Measurements from ENCODE around the gene FSIP2. TPM values are rescaled to one million over a fixed set of nuclear protein-coding genes. Genes with fewer than 3 reads are reported as not detected.

FSIP2 gene
- total and polyA plus RNA-seq, 2 donors (not counting 1 experiment from before 2014, with no cell fraction given): 0.01 to 0.54 TPM

- H3K9ac ChIP-seq (ENCODE audit: low read length): no peak overlapping the region
- no peaks in the 10 kb centered on the region for H3K79me2 ChIP-seq (ENCODE audit: control insufficient read depth, insufficient read depth, low read length)
- Mint-ChIP-seq H3K27me3 (no peaks in the 10 kb centered on the region), H3K9me3 (ENCODE audit: insufficient read depth) (no peaks in the 10 kb centered on the region), H3K4me1 (no peaks in the 10 kb centered on the region), H3K4me3 (no peak overlapping the region), H3K27ac (no peak overlapping the region)
- intact Hi-C loops (cut with micrococcal nuclease): no loop called here
- no peak overlapping the region for H3K27ac ChIP-seq (ENCODE audit: low read length in 2 of 2)
- peaks cover 0 to 4% (median 0%) of the 10 kb centered on the region in 3 donors for H3K9me3 ChIP-seq (ENCODE audit: control extremely low read depth in 1 of 3, control insufficient read depth in 2 of 3, insufficient read depth in 1 of 3, low read length in 2 of 3)
- no peaks in the 10 kb centered on the region for H3K36me3 ChIP-seq (replicated peaks in 1 of 2; ENCODE audit: control extremely low read depth in 1 of 2, control insufficient read depth in 1 of 2, extremely low read depth in 1 of 2, insufficient read depth in 2 of 2, low read length in 1 of 2)
- ChIA-PET POLR2A (no interaction called here), CTCF (no interaction called here)
- no CpG with 5 or more reads among the region's 3 CpGs for WGBS (ENCODE audit: insufficient coverage)
- no peak overlapping the region for H2AFZ ChIP-seq (ENCODE audit: insufficient read depth, low read depth, low read length, poor library complexity, severe bottlenecking)
- no peaks in the 10 kb centered on the region for H3K4me1 ChIP-seq (ENCODE audit: control insufficient read depth in 2 of 2, insufficient read depth in 2 of 2, low read length in 2 of 2)
- H3K4me3 ChIP-seq (ENCODE audit: control extremely low read depth in 1 of 5, extremely low read depth in 1 of 5, insufficient read depth in 1 of 5, low read depth in 2 of 5, low read length in 4 of 5): no peak overlapping the region
- no peak overlapping the region for H3K4me2 ChIP-seq (replicated peaks; ENCODE audit: low read depth, low read length, poor library complexity, severe bottlenecking)
- no peaks in the 10 kb centered on the region for H4K20me1 ChIP-seq (ENCODE audit: control insufficient read depth, insufficient read depth, low read length, poor library complexity, severe bottlenecking)
- ATAC-seq (ENCODE audit: low read depth) (no peak), DNase-seq (no peak)
- TF ChIP-seq CTCF (IDR thresholded peaks at IDR 0.05) (no peak), EZH2 (IDR thresholded peaks at IDR 0.05; ENCODE audit: borderline replicate concordance, insufficient read depth, low read depth, low read length, poor library complexity, severe bottlenecking) (no peak)
- H3K27me3 ChIP-seq (replicated peaks in 1 of 4; ENCODE audit: control extremely low read depth in 1 of 4, control insufficient read depth in 3 of 4, insufficient read depth in 4 of 4, low read length in 3 of 4): no peaks in the 10 kb centered on the region
These were observed 48.6 kb upstream of the FSIP2 start for GRCh38 chr2:185689906-185690539.

GRCh38 chr2:185695711-185696235 lies 42.8 kb upstream of the FSIP2 start:
- H3K9me3 ChIP-seq (ENCODE audit: control extremely low read depth in 1 of 3, control insufficient read depth in 2 of 3, insufficient read depth in 1 of 3, low read length in 2 of 3): no peaks in the 10 kb centered on the region
- H3K4me1 Mint-ChIP-seq: no peaks in the 10 kb centered on the region
- ATAC-seq (ENCODE audit: low read depth) (no peak), DNase-seq (no peak)
- POLR2A ChIA-PET: no interaction called here
- H3K4me1 ChIP-seq (ENCODE audit: control insufficient read depth in 2 of 2, insufficient read depth in 2 of 2, low read length in 2 of 2): no peaks in the 10 kb centered on the region
- H3K36me3 ChIP-seq (replicated peaks in 1 of 2; ENCODE audit: control extremely low read depth in 1 of 2, control insufficient read depth in 1 of 2, extremely low read depth in 1 of 2, insufficient read depth in 2 of 2, low read length in 1 of 2): no peaks in the 10 kb centered on the region
- no peaks in the 10 kb centered on the region for H3K9me3 Mint-ChIP-seq (ENCODE audit: insufficient read depth)
- CTCF ChIA-PET: no interaction called here
- H3K4me3 ChIP-seq (ENCODE audit: control extremely low read depth in 1 of 5, extremely low read depth in 1 of 5, insufficient read depth in 1 of 5, low read depth in 2 of 5, low read length in 4 of 5): no peak overlapping the region
- no peaks in the 10 kb centered on the region for H3K27me3 Mint-ChIP-seq
- H3K27ac Mint-ChIP-seq: no peak overlapping the region
- no peaks in the 10 kb centered on the region for H4K20me1 ChIP-seq (ENCODE audit: control insufficient read depth, insufficient read depth, low read length, poor library complexity, severe bottlenecking)
- no peak overlapping the region for H3K4me3 Mint-ChIP-seq
- 29% methylated on average over 1 of the region's 2 CpGs for WGBS (ENCODE audit: insufficient coverage)
- no peaks in the 10 kb centered on the region for H3K27me3 ChIP-seq (replicated peaks in 1 of 4; ENCODE audit: control extremely low read depth in 1 of 4, control insufficient read depth in 3 of 4, insufficient read depth in 4 of 4, low read length in 3 of 4)
- H3K9ac ChIP-seq (ENCODE audit: low read length): no peak overlapping the region
- H3K27ac ChIP-seq (ENCODE audit: low read length in 2 of 2): no peak overlapping the region
- TF ChIP-seq EZH2 (IDR thresholded peaks at IDR 0.05; ENCODE audit: borderline replicate concordance, insufficient read depth, low read depth, low read length, poor library complexity, severe bottlenecking) (no peak), CTCF (IDR thresholded peaks at IDR 0.05) (no peak)
- H3K79me2 ChIP-seq (ENCODE audit: control insufficient read depth, insufficient read depth, low read length): no peaks in the 10 kb centered on the region
- intact Hi-C loops (cut with micrococcal nuclease): no loop called here
- no peak overlapping the region for H3K4me2 ChIP-seq (replicated peaks; ENCODE audit: low read depth, low read length, poor library complexity, severe bottlenecking)
- no peak overlapping the region for H2AFZ ChIP-seq (ENCODE audit: insufficient read depth, low read depth, low read length, poor library complexity, severe bottlenecking)

Data from B cell (primary cell).